HG03095 (cell line): Measurements from ENCODE around the gene EDEM3.
"Not testable (repeated sequence)": the region's sequence is repeated elsewhere in the genome, so short reads cannot be mapped to it uniquely, and the experiment has no call there.

ENCODE experiments used
- ATAC-seq: cut with Tn5 transposase; IDR thresholded peaks from one replicate; pipeline ENCODE4 v1.9.1; 2021; ENCODE audit warnings: moderate library complexity; ENCODE audit not compliant: unreplicated experiment

EDEM3 gene

GRCh38 chr1:184770181-184770979 lies 15.7 kb upstream of the EDEM3 start:
- no peak for ATAC-seq

- no peak for ATAC-seq
These were observed 14.6 kb upstream of the EDEM3 start for GRCh38 chr1:184769241-184769640.

GRCh38 chr1:184768467-184768866 lies 13.8 kb upstream of the EDEM3 start:
- ATAC-seq = no peak

- ATAC-seq = no peak
These were observed 12.9 kb upstream of the EDEM3 start for GRCh38 chr1:184767591-184767990.

GRCh38 chr1:184764483-184764882 lies 9.8 kb upstream of the EDEM3 start:
- ATAC-seq = no peak

GRCh38 chr1:184763520-184763919 lies 8.9 kb upstream of the EDEM3 start:
- not testable (repeated sequence) for ATAC-seq

- ATAC-seq = no peak
These were observed 7.4 kb upstream of the EDEM3 start for GRCh38 chr1:184761969-184762485.

GRCh38 chr1:184759651-184760050 lies 5.0 kb upstream of the EDEM3 start:
- ATAC-seq = no peak

- ATAC-seq = no peak
These were observed 4.5 kb upstream of the EDEM3 start for GRCh38 chr1:184759112-184759511.

GRCh38 chr1:184757891-184758290 lies 3.2 kb upstream of the EDEM3 start:
- ATAC-seq = no peak

- ATAC-seq = no peak
These were observed 2.7 kb upstream of the EDEM3 start for GRCh38 chr1:184757406-184757805.

- ATAC-seq = peak; percentile 3
These were observed 788 bp upstream of the EDEM3 start for GRCh38 chr1:184755226-184756065.

- peak; percentile 9 for ATAC-seq
These were observed 816 bp downstream of the EDEM3 start for GRCh38 chr1:184753608-184754475.

- ATAC-seq = no peak
These were observed 1.5 kb downstream of the EDEM3 start for GRCh38 chr1:184753117-184753516.

GRCh38 chr1:184752656-184753055 lies 2.0 kb downstream of the EDEM3 start:
- no peak for ATAC-seq

- ATAC-seq = no peak
These were observed 5.9 kb downstream of the EDEM3 start for GRCh38 chr1:184748740-184749139.

GRCh38 chr1:184747089-184747955 lies 7.3 kb downstream of the EDEM3 start:
- ATAC-seq = peak; percentile 75

- ATAC-seq = peak; percentile 35
These were observed 8.6 kb downstream of the EDEM3 start for GRCh38 chr1:184745929-184746638.

- ATAC-seq = no peak
These were observed 9.5 kb downstream of the EDEM3 start for GRCh38 chr1:184745110-184745509.
